ENCODE results near the gene MTMR4. TPM values are rescaled to one million over a fixed set of nuclear protein-coding genes. Genes with fewer than 3 reads are reported as not detected.
"Not testable (repeated sequence)": the region's sequence is repeated elsewhere in the genome, so short reads cannot be mapped to it uniquely, and the experiment has no call there.

MTMR4 gene
- total RNA-seq, 2 donors from 2014 or later = 27.4 to 28.5 TPM

GRCh38 chr17:58503134-58503533 lies 11.3 kb downstream of the MTMR4 start:
- intact Hi-C loops (cut with DNase I); DNase-seq (ENCODE audit: low spot score): not testable (repeated sequence)

GRCh38 chr17:58501451-58501850 lies 13.0 kb downstream of the MTMR4 start:
- intact Hi-C loops (cut with DNase I) = no loop called here
- no peak for DNase-seq (ENCODE audit: low spot score)

GRCh38 chr17:58498177-58498828 lies 16.1 kb downstream of the MTMR4 start:
- intact Hi-C loops (cut with DNase I) = no loop called here
- no peak for DNase-seq (ENCODE audit: low spot score)

- no peak for DNase-seq (ENCODE audit: low spot score)
- intact Hi-C loops (cut with DNase I) = no loop called here
These were observed 20.9 kb downstream of the MTMR4 start for GRCh38 chr17:58493506-58493905.

GRCh38 chr17:58492238-58493121 lies 22.0 kb downstream of the MTMR4 start:
- intact Hi-C loops (cut with DNase I) = no loop called here
- no peak for DNase-seq (ENCODE audit: low spot score)

- intact Hi-C loops (cut with DNase I) = no loop called here
- no peak for DNase-seq (ENCODE audit: low spot score)
These were observed 22.9 kb downstream of the MTMR4 start for GRCh38 chr17:58491510-58492045.

GRCh38 chr17:58488428-58488890 lies 26.0 kb downstream of the MTMR4 start:
- no peak for DNase-seq (ENCODE audit: low spot score)
- intact Hi-C loops (cut with DNase I) = no loop called here

- peak; percentile 87 for DNase-seq (ENCODE audit: low spot score)
- intact Hi-C loops (cut with DNase I) = no loop called here
These were observed 26.6 kb downstream of the MTMR4 start, which contains the start of gene HSF5 for GRCh38 chr17:58487589-58488427. Gene HSF5, minus strand, starts transcription at chr17:58488408. Its CDS starts 134 bp downstream, at chr17:58488274.

- intact Hi-C loops (cut with DNase I) = no loop called here
- DNase-seq (ENCODE audit: low spot score) = no peak
These were observed 29.8 kb downstream of the MTMR4 start for GRCh38 chr17:58484600-58484999.

GRCh38 chr17:58481798-58482197 lies 32.6 kb downstream of the MTMR4 start:
- intact Hi-C loops (cut with DNase I); DNase-seq (ENCODE audit: low spot score): not testable (repeated sequence)

GRCh38 chr17:58480090-58480489 lies 34.3 kb downstream of the MTMR4 start:
- no peak for DNase-seq (ENCODE audit: low spot score)
- intact Hi-C loops (cut with DNase I) = no loop called here

GRCh38 chr17:58476812-58477211 lies 37.6 kb downstream of the MTMR4 start:
- no peak for DNase-seq (ENCODE audit: low spot score)
- intact Hi-C loops (cut with DNase I) = no loop called here

- no peak for DNase-seq (ENCODE audit: low spot score)
- intact Hi-C loops (cut with DNase I) = no loop called here
These were observed 38.5 kb downstream of the MTMR4 start for GRCh38 chr17:58475985-58476384.

GRCh38 chr17:58470356-58470755 lies 44.1 kb downstream of the MTMR4 start:
- intact Hi-C loops (cut with DNase I) = no loop called here
- DNase-seq (ENCODE audit: low spot score) = no peak

- intact Hi-C loops (cut with DNase I) = loop anchor here in 1 of 2 donors (5.0 kb wide), 1 partner anchor 967 kb away; no protein-coding TSS in a partner anchor
- DNase-seq (ENCODE audit: low spot score) = no peak
These were observed 45.5 kb downstream of the MTMR4 start for GRCh38 chr17:58468944-58469343.

- intact Hi-C loops (cut with DNase I) = no loop called here
These were observed 58.9 kb downstream of the MTMR4 start for GRCh38 chr17:58455491-58455890.

GRCh38 chr17:58452738-58453137 lies 61.7 kb downstream of the MTMR4 start:
- intact Hi-C loops (cut with DNase I) = no loop called here

More at GRCh38 chr17:58455491-58455890, 58.9 kb downstream of the MTMR4 start:
- no peak for DNase-seq (ENCODE audit: low spot score)

GRCh38 chr17:58447039-58447975 lies 67.1 kb downstream of the MTMR4 start:
- no peak for DNase-seq (ENCODE audit: low spot score)
- intact Hi-C loops (cut with DNase I) = no loop called here

More at GRCh38 chr17:58452738-58453137, 61.7 kb downstream of the MTMR4 start:
- DNase-seq (ENCODE audit: low spot score) = no peak
